Measurements from ENCODE around the gene THBS4. TPM values are rescaled to one million over a fixed set of nuclear protein-coding genes. Genes with fewer than 3 reads are reported as not detected.

THBS4 gene
- total RNA-seq, 1 experiment from 2014 or later = 6.6 TPM

DNA sequence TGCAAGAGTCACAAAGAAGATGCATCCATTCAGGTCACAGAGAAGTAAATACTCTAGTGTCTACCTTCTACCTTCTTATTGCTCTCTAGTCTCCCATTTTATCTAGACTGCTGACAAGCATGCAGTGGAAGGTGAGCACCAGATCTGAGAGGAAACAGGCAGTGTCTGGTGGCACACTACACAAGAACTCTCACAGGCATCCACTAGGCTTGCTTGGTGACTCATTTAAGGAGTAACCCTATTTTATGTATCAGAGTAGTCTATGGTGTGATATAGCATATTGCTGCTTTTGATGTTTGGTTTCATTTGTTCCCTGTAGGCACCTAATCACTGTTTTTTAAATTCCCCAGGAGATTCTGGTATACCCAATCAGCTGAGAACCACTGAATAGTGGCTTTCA is 1.6 kb upstream of the THBS4 start:
- H3K9me2 ChIP-seq (ENCODE audit: insufficient read depth) = no peaks in the 10 kb centered on the region; the same call in none of the 2 replicates
- no peak for DNase-seq
- no peak overlapping the region for H3K4me3 ChIP-seq
- no peak overlapping the region for H3K4me2 ChIP-seq
- intact Hi-C loops (cut with micrococcal nuclease; ENCODE audit: unreplicated experiment) = no loop called here
- no peaks in the 10 kb centered on the region for H3K79me2 ChIP-seq (ENCODE audit: low read depth)
- no peaks in the 10 kb centered on the region for H4K20me1 ChIP-seq (ENCODE audit: insufficient read depth)
- no peaks in the 10 kb centered on the region for H3K4me1 ChIP-seq (replicated peaks; ENCODE audit: insufficient read depth)
- CTCF ChIA-PET = no interaction called here
- POLR2A ChIA-PET (ENCODE audit: unreplicated experiment) = no interaction called here
- no peak overlapping the region for H2AFZ ChIP-seq
- no TSS peak for BruUV-seq (replicated peaks)
- no peaks in the 10 kb centered on the region for H3K9me3 ChIP-seq (ENCODE audit: insufficient read depth, low read depth)
- H3F3A ChIP-seq (ENCODE audit: insufficient read depth, low read depth) = no peaks in the 10 kb centered on the region
- TF ChIP-seq EZH2 (IDR thresholded peaks at IDR 0.05; ENCODE audit: low read depth) = no peak
- TF ChIP-seq, protein P1, sequence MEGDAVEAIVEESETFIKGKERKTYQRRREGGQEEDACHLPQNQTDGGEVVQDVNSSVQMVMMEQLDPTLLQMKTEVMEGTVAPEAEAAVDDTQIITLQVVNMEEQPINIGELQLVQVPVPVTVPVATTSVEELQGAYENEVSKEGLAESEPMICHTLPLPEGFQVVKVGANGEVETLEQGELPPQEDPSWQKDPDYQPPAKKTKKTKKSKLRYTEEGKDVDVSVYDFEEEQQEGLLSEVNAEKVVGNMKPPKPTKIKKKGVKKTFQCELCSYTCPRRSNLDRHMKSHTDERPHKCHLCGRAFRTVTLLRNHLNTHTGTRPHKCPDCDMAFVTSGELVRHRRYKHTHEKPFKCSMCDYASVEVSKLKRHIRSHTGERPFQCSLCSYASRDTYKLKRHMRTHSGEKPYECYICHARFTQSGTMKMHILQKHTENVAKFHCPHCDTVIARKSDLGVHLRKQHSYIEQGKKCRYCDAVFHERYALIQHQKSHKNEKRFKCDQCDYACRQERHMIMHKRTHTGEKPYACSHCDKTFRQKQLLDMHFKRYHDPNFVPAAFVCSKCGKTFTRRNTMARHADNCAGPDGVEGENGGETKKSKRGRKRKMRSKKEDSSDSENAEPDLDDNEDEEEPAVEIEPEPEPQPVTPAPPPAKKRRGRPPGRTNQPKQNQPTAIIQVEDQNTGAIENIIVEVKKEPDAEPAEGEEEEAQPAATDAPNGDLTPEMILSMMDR (conservative IDR thresholded peaks at IDR 0.05) = no peak
- H3K27me3 ChIP-seq (ENCODE audit: insufficient read depth, low read depth) = no peaks in the 10 kb centered on the region
- no peaks in the 10 kb centered on the region for H3K36me3 ChIP-seq (ENCODE audit: low read depth)
- H3K27ac ChIP-seq = no peak overlapping the region

DNA sequence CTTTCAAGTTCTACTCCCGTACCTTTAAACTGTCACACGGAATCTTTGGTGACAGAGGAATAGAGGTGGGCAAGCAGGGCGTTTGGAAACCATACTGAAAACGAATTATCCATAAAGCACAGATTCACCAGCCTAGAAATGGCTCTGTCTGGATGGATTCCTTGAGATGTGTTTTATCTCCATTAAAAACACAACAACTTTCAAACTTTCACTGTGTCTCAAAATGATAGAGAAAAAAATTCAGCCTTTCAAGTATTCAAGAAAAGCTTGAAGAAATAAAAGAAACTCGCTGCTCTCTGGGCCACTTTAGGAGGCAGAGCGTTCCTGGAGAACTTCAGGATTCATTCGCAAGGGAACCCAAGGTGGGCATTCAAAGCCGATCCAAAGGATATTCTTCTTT is 589 bp upstream of the THBS4 start:
- Histone ChIP-seq H2AFZ (no peak overlapping the region), H3K27me3 (ENCODE audit: insufficient read depth, low read depth) (no peaks in the 10 kb centered on the region)
- DNase-seq = no peak

DNA sequence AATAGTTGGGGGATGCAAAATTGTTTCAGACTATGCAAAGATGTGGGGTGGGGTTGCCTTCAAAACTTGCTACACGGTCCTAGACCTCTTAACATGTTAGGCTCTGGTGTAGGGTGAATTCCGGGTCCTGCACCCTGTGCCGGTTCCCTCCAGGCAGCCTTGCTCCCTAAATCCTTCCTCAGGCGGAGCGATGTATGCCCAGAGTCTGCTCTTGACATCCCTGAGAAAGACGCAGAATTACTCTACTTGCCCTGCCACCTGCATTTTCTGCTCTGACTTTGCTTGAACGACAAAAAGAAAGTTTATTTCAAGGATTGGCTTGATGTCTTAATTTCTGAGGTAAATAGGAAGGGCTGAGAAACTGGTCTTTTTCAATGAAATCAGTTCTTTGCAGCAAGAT is 691 bp downstream of the THBS4 start:
- BruUV-seq (replicated peaks) = no TSS peak
- H3K9me3 ChIP-seq (ENCODE audit: insufficient read depth, low read depth) = no peaks in the 10 kb centered on the region
- TF ChIP-seq, protein P1 (conservative IDR thresholded peaks at IDR 0.05) = no peak
- no peak for TF ChIP-seq EZH2 (IDR thresholded peaks at IDR 0.05; ENCODE audit: low read depth)
- H4K20me1 ChIP-seq (ENCODE audit: insufficient read depth) = no peaks in the 10 kb centered on the region
- no peaks in the 10 kb centered on the region for H3K27me3 ChIP-seq (ENCODE audit: insufficient read depth, low read depth)
- DNase-seq = no peak
- no peaks in the 10 kb centered on the region for H3F3A ChIP-seq (ENCODE audit: insufficient read depth, low read depth)
- H3K27ac ChIP-seq = no peak overlapping the region
- H3K4me1 ChIP-seq (replicated peaks; ENCODE audit: insufficient read depth) = no peaks in the 10 kb centered on the region
- no peak overlapping the region for H3K4me2 ChIP-seq
- POLR2A ChIA-PET (ENCODE audit: unreplicated experiment) = no interaction called here
- H2AFZ ChIP-seq = no peak overlapping the region
- intact Hi-C loops (cut with micrococcal nuclease; ENCODE audit: unreplicated experiment) = no loop called here
- no peaks in the 10 kb centered on the region for H3K36me3 ChIP-seq (ENCODE audit: low read depth)
- no peaks in the 10 kb centered on the region; the same call in none of the 2 replicates for H3K9me2 ChIP-seq (ENCODE audit: insufficient read depth)
- CTCF ChIA-PET = no interaction called here
- H3K79me2 ChIP-seq (ENCODE audit: low read depth) = no peaks in the 10 kb centered on the region
- no peak overlapping the region for H3K4me3 ChIP-seq

More for the DNA sequence above, 589 bp upstream of the THBS4 start:
- H4K20me1 ChIP-seq (ENCODE audit: insufficient read depth) = no peaks in the 10 kb centered on the region
- BruUV-seq (replicated peaks) = no TSS peak
- no peaks in the 10 kb centered on the region for H3F3A ChIP-seq (ENCODE audit: insufficient read depth, low read depth)
- intact Hi-C loops (cut with micrococcal nuclease; ENCODE audit: unreplicated experiment) = no loop called here
- H3K27ac ChIP-seq = no peak overlapping the region
- H3K9me3 ChIP-seq (ENCODE audit: insufficient read depth, low read depth) = no peaks in the 10 kb centered on the region
- H3K4me1 ChIP-seq (replicated peaks; ENCODE audit: insufficient read depth) = no peaks in the 10 kb centered on the region
- TF ChIP-seq EZH2 (IDR thresholded peaks at IDR 0.05; ENCODE audit: low read depth) = no peak
- TF ChIP-seq, protein P1 (conservative IDR thresholded peaks at IDR 0.05) = no peak
- no peak overlapping the region for H3K4me2 ChIP-seq
- H3K4me3 ChIP-seq = no peak overlapping the region
- no peaks in the 10 kb centered on the region for H3K36me3 ChIP-seq (ENCODE audit: low read depth)
- H3K79me2 ChIP-seq (ENCODE audit: low read depth) = no peaks in the 10 kb centered on the region
- ChIA-PET POLR2A (ENCODE audit: unreplicated experiment) (no interaction called here), CTCF (no interaction called here)
- H3K9me2 ChIP-seq (ENCODE audit: insufficient read depth) = no peaks in the 10 kb centered on the region; the same call in none of the 2 replicates
